ENCODE data around the gene ATXN2L. TPM values are rescaled to one million over a fixed set of nuclear protein-coding genes. Genes with fewer than 3 reads are reported as not detected.

Gene ATXN2L
- total and polyA plus RNA-seq, 10 of the 15 experiments (the other 5 are each of a cell fraction or from before 2014, with no cell fraction given): 3.5 to 210 (median 61.1) TPM

DNA sequence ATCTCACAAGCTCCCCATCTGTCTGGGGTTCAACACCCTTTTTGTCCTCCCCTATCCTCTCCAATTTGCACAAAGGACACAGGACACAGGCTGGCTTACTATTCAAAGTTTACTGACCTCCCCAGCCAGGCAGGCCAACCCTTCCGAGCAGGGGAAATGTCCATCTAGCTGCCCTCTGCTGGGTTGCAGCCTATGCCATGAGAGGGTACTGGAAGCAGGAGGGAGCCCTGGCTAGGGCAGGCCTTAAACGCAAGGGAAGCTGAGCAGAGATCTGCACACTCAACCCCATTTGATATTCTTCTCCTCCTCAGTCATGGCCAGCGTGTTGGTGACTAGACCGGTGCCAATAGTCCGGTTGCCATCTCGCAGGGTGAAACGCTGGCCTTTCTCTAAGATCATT is 19.9 kb downstream of the ATXN2L start:
- ChIA-PET CTCF (interaction anchor here (1.0 to 2.4 kb wide), 2 partner anchors 13 to 102 kb away, joined by 4 to 7 read pairs; no protein-coding TSS in a partner anchor), RAD21 (ENCODE audit: unreplicated experiment) (interaction anchor here (1.1 kb wide), 1 partner anchor 103 kb away, joined by 4 read pairs; no protein-coding TSS in a partner anchor), POLR2A (interaction anchor here (0.5 to 1.7 kb wide), 2 partner anchors 15 to 91 kb away, joined by 3 to 7 read pairs; no protein-coding TSS in a partner anchor), SMC1A (ENCODE audit: uncharacterized antibody, unreplicated experiment) (interaction anchor here (1.0 to 1.2 kb wide), 2 partner anchors 18 to 102 kb away, joined by 3 to 4 read pairs; no protein-coding TSS in a partner anchor)
- FAIRE-seq (no peak), ATAC-seq (no peak), DNase-seq (ENCODE audit: low read depth, low spot score) (no peak)
- H3K27me3 ChIP-seq (replicated peaks in 1 of 2; ENCODE audit: control insufficient read depth in 2 of 2, insufficient read depth in 2 of 2, low read length in 1 of 2): no peaks in the 10 kb centered on the region
- H3K9ac ChIP-seq (ENCODE audit: control insufficient read depth, insufficient read depth, low read length): no peak overlapping the region
- BruUV-seq (replicated peaks): no TSS peak
- no peak overlapping the region for H3K4me2 ChIP-seq (ENCODE audit: control insufficient read depth, insufficient read depth)
- TF ChIP-seq STAT3 (IDR thresholded peaks at IDR 0.05; ENCODE audit: low read depth, low read length): no peak
- TF ChIP-seq, protein P1, sequence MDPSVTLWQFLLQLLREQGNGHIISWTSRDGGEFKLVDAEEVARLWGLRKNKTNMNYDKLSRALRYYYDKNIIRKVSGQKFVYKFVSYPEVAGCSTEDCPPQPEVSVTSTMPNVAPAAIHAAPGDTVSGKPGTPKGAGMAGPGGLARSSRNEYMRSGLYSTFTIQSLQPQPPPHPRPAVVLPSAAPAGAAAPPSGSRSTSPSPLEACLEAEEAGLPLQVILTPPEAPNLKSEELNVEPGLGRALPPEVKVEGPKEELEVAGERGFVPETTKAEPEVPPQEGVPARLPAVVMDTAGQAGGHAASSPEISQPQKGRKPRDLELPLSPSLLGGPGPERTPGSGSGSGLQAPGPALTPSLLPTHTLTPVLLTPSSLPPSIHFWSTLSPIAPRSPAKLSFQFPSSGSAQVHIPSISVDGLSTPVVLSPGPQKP (IDR thresholded peaks at IDR 0.05; ENCODE audit: low read depth, low read length): no peak
- no peak for TF ChIP-seq ESRRA (IDR thresholded peaks at IDR 0.05; ENCODE audit: low read length)
- TF ChIP-seq ZZZ3 (IDR thresholded peaks at IDR 0.05; ENCODE audit: control insufficient read depth, insufficient read length, low read depth): no peak
- TF ChIP-seq, protein P2, sequence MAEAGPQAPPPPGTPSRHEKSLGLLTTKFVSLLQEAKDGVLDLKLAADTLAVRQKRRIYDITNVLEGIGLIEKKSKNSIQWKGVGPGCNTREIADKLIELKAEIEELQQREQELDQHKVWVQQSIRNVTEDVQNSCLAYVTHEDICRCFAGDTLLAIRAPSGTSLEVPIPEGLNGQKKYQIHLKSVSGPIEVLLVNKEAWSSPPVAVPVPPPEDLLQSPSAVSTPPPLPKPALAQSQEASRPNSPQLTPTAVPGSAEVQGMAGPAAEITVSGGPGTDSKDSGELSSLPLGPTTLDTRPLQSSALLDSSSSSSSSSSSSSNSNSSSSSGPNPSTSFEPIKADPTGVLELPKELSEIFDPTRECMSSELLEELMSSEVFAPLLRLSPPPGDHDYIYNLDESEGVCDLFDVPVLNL (IDR thresholded peaks at IDR 0.05; ENCODE audit: low read depth, low read length): no peak
- no peak for TF ChIP-seq RBBP5 (conservative IDR thresholded peaks at IDR 0.05)
- TF ChIP-seq POLR2AphosphoS5 (IDR thresholded peaks at IDR 0.05; ENCODE audit: low read length): peak; percentile 38; the same call in 1 of the 2 replicates
- no peak for TF ChIP-seq SREBF1 (IDR thresholded peaks at IDR 0.05; ENCODE audit: low read length)
- TF ChIP-seq ETV6 (conservative IDR thresholded peaks at IDR 0.05 in 1 of 2, IDR thresholded peaks at IDR 0.05 in 1 of 2; ENCODE audit: borderline replicate concordance in 1 of 2, low read depth in 1 of 2): no peak
- TF ChIP-seq, protein P3, sequence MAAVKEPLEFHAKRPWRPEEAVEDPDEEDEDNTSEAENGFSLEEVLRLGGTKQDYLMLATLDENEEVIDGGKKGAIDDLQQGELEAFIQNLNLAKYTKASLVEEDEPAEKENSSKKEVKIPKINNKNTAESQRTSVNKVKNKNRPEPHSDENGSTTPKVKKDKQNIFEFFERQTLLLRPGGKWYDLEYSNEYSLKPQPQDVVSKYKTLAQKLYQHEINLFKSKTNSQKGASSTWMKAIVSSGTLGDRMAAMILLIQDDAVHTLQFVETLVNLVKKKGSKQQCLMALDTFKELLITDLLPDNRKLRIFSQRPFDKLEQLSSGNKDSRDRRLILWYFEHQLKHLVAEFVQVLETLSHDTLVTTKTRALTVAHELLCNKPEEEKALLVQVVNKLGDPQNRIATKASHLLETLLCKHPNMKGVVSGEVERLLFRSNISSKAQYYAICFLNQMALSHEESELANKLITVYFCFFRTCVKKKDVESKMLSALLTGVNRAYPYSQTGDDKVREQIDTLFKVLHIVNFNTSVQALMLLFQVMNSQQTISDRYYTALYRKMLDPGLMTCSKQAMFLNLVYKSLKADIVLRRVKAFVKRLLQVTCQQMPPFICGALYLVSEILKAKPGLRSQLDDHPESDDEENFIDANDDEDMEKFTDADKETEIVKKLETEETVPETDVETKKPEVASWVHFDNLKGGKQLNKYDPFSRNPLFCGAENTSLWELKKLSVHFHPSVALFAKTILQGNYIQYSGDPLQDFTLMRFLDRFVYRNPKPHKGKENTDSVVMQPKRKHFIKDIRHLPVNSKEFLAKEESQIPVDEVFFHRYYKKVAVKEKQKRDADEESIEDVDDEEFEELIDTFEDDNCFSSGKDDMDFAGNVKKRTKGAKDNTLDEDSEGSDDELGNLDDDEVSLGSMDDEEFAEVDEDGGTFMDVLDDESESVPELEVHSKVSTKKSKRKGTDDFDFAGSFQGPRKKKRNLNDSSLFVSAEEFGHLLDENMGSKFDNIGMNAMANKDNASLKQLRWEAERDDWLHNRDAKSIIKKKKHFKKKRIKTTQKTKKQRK (IDR thresholded peaks at IDR 0.05; ENCODE audit: low read depth, low read length): no peak
- TF ChIP-seq, protein P4, sequence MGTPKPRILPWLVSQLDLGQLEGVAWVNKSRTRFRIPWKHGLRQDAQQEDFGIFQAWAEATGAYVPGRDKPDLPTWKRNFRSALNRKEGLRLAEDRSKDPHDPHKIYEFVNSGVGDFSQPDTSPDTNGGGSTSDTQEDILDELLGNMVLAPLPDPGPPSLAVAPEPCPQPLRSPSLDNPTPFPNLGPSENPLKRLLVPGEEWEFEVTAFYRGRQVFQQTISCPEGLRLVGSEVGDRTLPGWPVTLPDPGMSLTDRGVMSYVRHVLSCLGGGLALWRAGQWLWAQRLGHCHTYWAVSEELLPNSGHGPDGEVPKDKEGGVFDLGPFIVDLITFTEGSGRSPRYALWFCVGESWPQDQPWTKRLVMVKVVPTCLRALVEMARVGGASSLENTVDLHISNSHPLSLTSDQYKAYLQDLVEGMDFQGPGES (IDR thresholded peaks at IDR 0.05): no peak
- TF ChIP-seq POLR2A (IDR thresholded peaks at IDR 0.05; ENCODE audit: low read depth, low read length): peak; percentile 51
- no peak for TF ChIP-seq GATAD2B (conservative IDR thresholded peaks at IDR 0.05; ENCODE audit: low read depth)
- TF ChIP-seq DPF2 (IDR thresholded peaks at IDR 0.05): no peak
- peaks cover 9 to 19% of the 10 kb centered on the region in 2 experiments for H3K36me3 ChIP-seq (ENCODE audit: control insufficient read depth in 2 of 2, insufficient read depth in 2 of 2, low read length in 1 of 2)
- H3K4me1 ChIP-seq (ENCODE audit: control insufficient read depth, insufficient read depth, low read length): peaks cover 9% of the 10 kb centered on the region
- in situ Hi-C loops (cut with MboI) (no loop called here), intact Hi-C loops (cut with micrococcal nuclease; ENCODE audit: unreplicated experiment) (no loop called here)
- H3K79me2 ChIP-seq (ENCODE audit: control insufficient read depth, insufficient read depth, low read length): peaks cover 23% of the 10 kb centered on the region
- WGBS (ENCODE audit: insufficient coverage, insufficient replicate concordance, low lambda C conversion rate, missing lambda C conversion rate): 96% methylated on average over 7 of the region's 7 CpGs
- H3K27ac ChIP-seq (ENCODE audit: control insufficient read depth, insufficient read depth): no peak overlapping the region
- no peaks in the 10 kb centered on the region for H3K9me3 ChIP-seq (replicated peaks; ENCODE audit: control insufficient read depth, insufficient read depth, low read length)
- H2AFZ ChIP-seq (ENCODE audit: control insufficient read depth, low read depth, low read length): no peak overlapping the region
- H3K4me3 ChIP-seq: no peak overlapping the region
- no peaks in the 10 kb centered on the region for H4K20me1 ChIP-seq (ENCODE audit: control insufficient read depth, insufficient read depth)

All from GM12878 (cell line).